NCI-H1105 (cell line): ENCODE results near the gene RALBP1.

ENCODE experiments used
- DNase-seq: peaks from one replicate; lab custom pipeline; 2025; lab: John Stamatoyannopoulos, UW

Gene RALBP1

GRCh38 chr18:9507565-9508088 is 32.3 kb downstream of the RALBP1 start:
- DNase-seq = no peak

GRCh38 chr18:9508446-9509025 is 33.2 kb downstream of the RALBP1 start:
- no peak for DNase-seq

- DNase-seq = no peak
Measured at GRCh38 chr18:9513971-9514512, 38.7 kb downstream of the RALBP1 start.

GRCh38 chr18:9516437-9517064 is 41.2 kb downstream of the RALBP1 start:
- DNase-seq = peak; percentile 3

GRCh38 chr18:9517869-9518268 is 42.6 kb downstream of the RALBP1 start:
- no peak for DNase-seq

GRCh38 chr18:9519399-9519798 is 44.1 kb downstream of the RALBP1 start:
- DNase-seq = no peak

GRCh38 chr18:9520666-9521065 is 45.4 kb downstream of the RALBP1 start:
- no peak for DNase-seq

GRCh38 chr18:9521770-9522169 is 46.5 kb downstream of the RALBP1 start:
- no peak for DNase-seq

- no peak for DNase-seq
Measured at GRCh38 chr18:9522952-9523351, 47.6 kb downstream of the RALBP1 start.

- no peak for DNase-seq
Measured at GRCh38 chr18:9526458-9526857, 51.1 kb downstream of the RALBP1 start.

GRCh38 chr18:9530226-9531009 is 55.1 kb downstream of the RALBP1 start:
- no peak for DNase-seq

- DNase-seq = no peak
Measured at GRCh38 chr18:9531791-9532410, 56.6 kb downstream of the RALBP1 start.

- no peak for DNase-seq
Measured at GRCh38 chr18:9534844-9535243, 59.5 kb downstream of the RALBP1 start.

GRCh38 chr18:9535430-9535991 is 60.2 kb downstream of the RALBP1 start:
- no peak for DNase-seq

GRCh38 chr18:9536354-9537152 is 61.2 kb downstream of the RALBP1 start:
- no peak for DNase-seq

GRCh38 chr18:9537677-9538076 is 62.4 kb downstream of the RALBP1 start:
- no peak for DNase-seq

- no peak for DNase-seq
Measured at GRCh38 chr18:9539283-9539682, 64.0 kb downstream of the RALBP1 start.

GRCh38 chr18:9539938-9540337 is 64.6 kb downstream of the RALBP1 start:
- no peak for DNase-seq

GRCh38 chr18:9542924-9543323 is 67.6 kb downstream of the RALBP1 start:
- DNase-seq = no peak

- DNase-seq = no peak
Measured at GRCh38 chr18:9545029-9545428, 69.7 kb downstream of the RALBP1 start.

- no peak for DNase-seq
Measured at GRCh38 chr18:9546468-9546867, 71.2 kb downstream of the RALBP1 start.
